ENCODE results near the gene BDKRB2.
A peak's percentile ranks its signal among the peaks of the same experiment; 100 is the strongest.

The BDKRB2 gene

GRCh38 chr14:96274543-96274942, 69.9 kb downstream of the BDKRB2 start:
- no peak for DNase-seq

- DNase-seq: peak; percentile 27
These were observed 70.8 kb downstream of the BDKRB2 start for GRCh38 chr14:96275177-96276112.

- no peak for DNase-seq
These were observed 73.3 kb downstream of the BDKRB2 start for GRCh38 chr14:96277890-96278289.

- no peak for DNase-seq
These were observed 74.9 kb downstream of the BDKRB2 start for GRCh38 chr14:96279564-96279963.

GRCh38 chr14:96280104-96280503, 75.5 kb downstream of the BDKRB2 start:
- DNase-seq: no peak

- DNase-seq: no peak
These were observed 76.8 kb downstream of the BDKRB2 start for GRCh38 chr14:96281486-96281885.

GRCh38 chr14:96284008-96284407, 79.4 kb downstream of the BDKRB2 start:
- no peak for DNase-seq

GRCh38 chr14:96284430-96284829, 79.8 kb downstream of the BDKRB2 start:
- DNase-seq: no peak

GRCh38 chr14:96285667-96286066, 81.0 kb downstream of the BDKRB2 start:
- no peak for DNase-seq

GRCh38 chr14:96286251-96286650, 81.6 kb downstream of the BDKRB2 start:
- DNase-seq: no peak

- no peak for DNase-seq
These were observed 83.2 kb downstream of the BDKRB2 start for GRCh38 chr14:96287856-96288255.

All from NCI-H146 (cell line).